Activated T-helper 2 cell treated with anti-CD3 and anti-CD28 coated beads, Interferon-gamma antibody, Interleukin-2, Interleukin-4, amounts not matched to agents 10 μg/mL and 5 μg/mL and 100 μg/mL, durations not matched to agents 14 hours and 24 hours and 36 hours (primary cell): ENCODE measurements around the gene ARHGAP28. TPM values are rescaled to one million over a fixed set of nuclear protein-coding genes. Genes with fewer than 3 reads are reported as not detected.

Experiments
- DNase-seq: peaks from one replicate; pipeline ENCODE4 v3.0.0; 2021; ENCODE audit warnings: low spot score
- H3K27ac Mint-ChIP-seq: one replicate; pipeline ENCODE4 v1.8.0; 2021; ENCODE audit warnings: mixed read lengths
- H3K27me3 Mint-ChIP-seq: one replicate; pipeline ENCODE4 v1.8.0; 2021; ENCODE audit warnings: low read depth, mixed read lengths
- H3K36me3 Mint-ChIP-seq: one replicate; pipeline ENCODE4 v1.8.0; 2021; ENCODE audit warnings: low read depth, mixed read lengths
- H3K4me1 Mint-ChIP-seq: one replicate; pipeline ENCODE4 v1.8.0; 2021; ENCODE audit warnings: low read depth, mixed read lengths
- H3K4me3 Mint-ChIP-seq: one replicate; pipeline ENCODE4 v1.8.0; 2021; ENCODE audit warnings: low read depth, mild to moderate bottlenecking, moderate library complexity, mixed read lengths
- H3K9me3 Mint-ChIP-seq: one replicate; pipeline ENCODE4 v1.8.0; 2021; ENCODE audit warnings: mixed read lengths
- intact Hi-C: fragments of 100-400 bp; cut with micrococcal nuclease; formaldehyde crosslinking; loops from one replicate; pipeline ENCODE4 v1.15.1; 2023
- total RNA-seq: library from RNA; stranded (reverse); gene quantifications from 2 replicates; pipeline ENCODE4 v1.2.3, GENCODE V29; 2022

Gene ARHGAP28
- total RNA-seq, 1 donor from 2014 or later: not detected

DNA sequence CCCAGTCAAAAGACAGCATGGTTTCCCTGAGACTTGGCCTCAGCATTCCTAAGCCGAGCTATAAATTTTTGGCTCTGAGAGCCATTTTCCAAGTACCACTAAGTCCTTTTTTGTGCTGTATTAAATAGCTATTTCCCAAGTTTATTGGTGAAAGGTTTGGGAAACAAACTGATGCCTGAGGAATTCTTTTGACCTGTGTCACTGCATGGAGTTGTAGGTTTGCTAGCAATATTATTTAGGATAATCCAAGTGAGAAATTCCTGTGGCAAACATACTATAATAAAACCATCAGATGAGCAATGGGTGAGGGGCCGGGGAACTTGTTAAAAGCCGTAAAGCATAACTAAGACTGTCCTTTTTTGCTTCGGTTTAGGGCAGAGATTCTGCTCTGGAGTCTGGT is 28.4 kb downstream of the ARHGAP28 start:
- no peaks in the 10 kb centered on the region for H3K27me3 Mint-ChIP-seq
- DNase-seq: no peak
- peaks cover 7% of the 10 kb centered on the region for H3K9me3 Mint-ChIP-seq
- intact Hi-C loops: no loop called here
- no peaks in the 10 kb centered on the region for H3K4me1 Mint-ChIP-seq
- H3K36me3 Mint-ChIP-seq: no peaks in the 10 kb centered on the region
- H3K4me3 Mint-ChIP-seq: no peak overlapping the region
- no peak overlapping the region for H3K27ac Mint-ChIP-seq

DNA sequence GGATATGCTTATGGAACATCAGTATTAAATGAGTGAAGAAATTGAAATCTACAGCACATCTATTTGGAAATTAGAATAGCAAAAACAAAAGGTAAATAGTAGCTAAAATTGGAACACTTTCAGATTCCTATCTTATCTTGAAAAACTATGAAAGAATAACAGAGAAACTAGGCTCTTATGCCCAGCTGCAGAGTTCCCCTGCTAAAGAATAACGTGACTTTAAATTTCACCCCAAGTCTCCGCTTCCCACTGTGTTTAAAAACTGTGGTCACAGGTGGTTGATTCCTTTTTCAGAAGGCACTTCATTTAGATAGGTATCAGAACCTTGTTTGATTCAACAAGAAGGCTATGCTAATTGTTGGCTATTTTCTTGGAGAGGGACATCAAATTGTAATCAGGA is 30.1 kb downstream of the ARHGAP28 start:
- H3K4me1 Mint-ChIP-seq: no peaks in the 10 kb centered on the region
- peaks cover 5% of the 10 kb centered on the region for H3K9me3 Mint-ChIP-seq
- no peak for DNase-seq
- H3K4me3 Mint-ChIP-seq: no peak overlapping the region
- no peaks in the 10 kb centered on the region for H3K27me3 Mint-ChIP-seq
- no peaks in the 10 kb centered on the region for H3K36me3 Mint-ChIP-seq
- intact Hi-C loops: no loop called here
- no peak overlapping the region for H3K27ac Mint-ChIP-seq

DNA sequence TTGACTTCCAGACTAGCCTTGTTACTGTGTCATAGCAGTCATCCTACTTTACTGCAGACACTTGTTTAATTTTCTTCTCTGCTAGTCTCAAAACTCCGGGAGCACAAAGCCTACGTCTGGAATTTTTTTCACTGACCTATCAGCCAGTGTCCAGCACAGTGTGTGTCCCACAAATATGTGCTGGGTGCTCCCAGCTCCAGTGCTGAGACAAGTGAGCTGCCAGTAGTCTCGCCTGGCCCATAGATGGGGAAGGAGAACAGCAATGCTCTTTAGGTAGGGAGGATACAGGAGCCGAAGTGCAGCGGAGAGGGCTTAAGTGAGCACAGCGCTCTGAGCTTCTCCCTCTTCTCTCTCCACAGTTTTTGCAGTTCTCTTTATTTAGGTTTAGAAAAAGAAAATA is 34.0 kb downstream of the ARHGAP28 start:
- intact Hi-C loops: no loop called here
- DNase-seq: no peak
- no peaks in the 10 kb centered on the region for H3K36me3 Mint-ChIP-seq
- H3K9me3 Mint-ChIP-seq: peaks cover 4% of the 10 kb centered on the region
- no peak overlapping the region for H3K4me3 Mint-ChIP-seq
- no peak overlapping the region for H3K27ac Mint-ChIP-seq
- H3K27me3 Mint-ChIP-seq: no peaks in the 10 kb centered on the region
- no peaks in the 10 kb centered on the region for H3K4me1 Mint-ChIP-seq

DNA sequence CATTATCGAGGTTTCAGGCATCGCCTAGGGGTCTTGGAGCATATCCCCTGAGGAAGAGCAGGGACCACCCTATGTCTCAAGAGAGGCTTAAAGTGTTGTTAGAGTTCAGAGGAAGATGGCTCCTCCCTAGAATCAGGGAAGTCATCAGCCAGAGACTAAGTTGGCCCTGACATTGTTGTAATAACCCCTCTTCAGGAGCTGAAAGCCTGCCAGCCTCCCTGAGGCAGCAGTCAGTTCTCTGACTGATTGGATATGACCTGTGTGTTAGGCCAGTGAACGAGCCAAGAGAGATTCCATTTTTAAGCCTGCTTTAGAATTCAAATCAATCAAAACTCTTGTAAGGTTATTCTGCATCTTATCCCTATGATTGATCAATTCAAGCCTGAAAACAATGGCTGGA is 34.9 kb downstream of the ARHGAP28 start:
- Mint-ChIP-seq H3K36me3 (no peaks in the 10 kb centered on the region), H3K4me3 (no peak overlapping the region), H3K4me1 (no peaks in the 10 kb centered on the region), H3K27ac (no peak overlapping the region), H3K9me3 (peaks cover 4% of the 10 kb centered on the region), H3K27me3 (no peaks in the 10 kb centered on the region)
- DNase-seq: no peak
- intact Hi-C loops: no loop called here

DNA sequence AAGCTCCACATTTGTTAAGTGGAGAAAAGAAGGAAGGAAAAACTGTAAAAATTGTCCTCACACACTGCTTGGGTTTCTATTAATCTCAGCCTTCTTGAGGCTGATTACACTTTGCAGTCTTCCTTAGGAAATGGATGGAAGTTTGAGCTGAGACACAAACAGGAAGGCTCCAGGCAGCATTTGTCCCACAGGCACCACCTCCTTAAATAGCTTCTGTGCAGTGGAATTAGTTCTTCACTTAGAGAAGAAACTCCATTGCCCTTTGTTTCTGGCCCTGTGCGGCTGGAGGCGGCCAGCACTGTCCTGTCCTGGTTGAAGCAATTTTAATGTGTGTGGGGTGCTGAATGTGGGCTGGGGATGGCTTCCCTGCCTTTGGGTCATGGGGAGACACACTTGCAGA is 44.3 kb downstream of the ARHGAP28 start:
- DNase-seq: no peak
- H3K27me3 Mint-ChIP-seq: no peaks in the 10 kb centered on the region
- no peak overlapping the region for H3K27ac Mint-ChIP-seq
- intact Hi-C loops: no loop called here
- H3K36me3 Mint-ChIP-seq: no peaks in the 10 kb centered on the region
- H3K4me1 Mint-ChIP-seq: no peaks in the 10 kb centered on the region
- peaks cover 4% of the 10 kb centered on the region for H3K9me3 Mint-ChIP-seq
- no peak overlapping the region for H3K4me3 Mint-ChIP-seq

DNA sequence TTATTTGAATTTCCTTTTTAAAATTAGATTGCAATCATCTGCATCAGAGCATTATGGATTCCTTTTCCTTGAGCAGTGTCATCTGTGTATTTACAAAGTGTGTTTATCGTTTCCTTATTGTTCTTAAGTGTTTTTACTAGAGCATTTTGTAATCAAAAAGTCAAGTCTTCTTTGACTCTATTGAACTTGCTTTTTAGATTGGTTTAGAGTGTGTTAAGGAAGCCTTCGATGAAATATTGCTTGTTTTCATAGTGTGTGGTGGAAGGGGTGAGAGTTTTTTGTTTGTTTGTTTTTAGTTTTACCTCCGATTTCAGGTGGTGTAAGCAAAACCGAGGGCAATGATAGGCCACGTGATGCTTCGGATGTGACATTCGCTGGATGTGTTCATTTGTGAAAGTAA is 45.7 kb downstream of the ARHGAP28 start:
- no peaks in the 10 kb centered on the region for H3K27me3 Mint-ChIP-seq
- DNase-seq: no peak
- H3K4me1 Mint-ChIP-seq: no peaks in the 10 kb centered on the region
- H3K9me3 Mint-ChIP-seq: peaks cover 4% of the 10 kb centered on the region
- H3K27ac Mint-ChIP-seq: no peak overlapping the region
- no peak overlapping the region for H3K4me3 Mint-ChIP-seq
- intact Hi-C loops: no loop called here
- no peaks in the 10 kb centered on the region for H3K36me3 Mint-ChIP-seq

DNA sequence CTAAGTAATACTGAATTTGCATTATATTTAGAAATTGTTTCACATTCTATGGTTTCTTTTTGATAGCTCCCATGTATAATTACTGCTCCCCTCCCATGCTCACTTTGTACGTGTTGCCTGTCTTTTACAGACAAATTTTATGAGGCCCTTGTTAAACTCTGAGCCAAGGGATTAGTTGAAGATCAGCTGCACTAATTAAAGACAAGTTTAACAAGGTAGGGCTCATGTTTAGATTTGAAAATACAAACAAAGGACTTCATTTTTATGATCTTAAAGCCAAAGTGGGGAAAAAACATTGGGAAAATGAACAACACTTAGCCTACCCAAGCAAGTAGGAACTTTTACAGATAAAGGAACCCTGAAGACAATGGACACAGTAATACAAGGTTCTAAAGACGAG is 46.2 kb downstream of the ARHGAP28 start:
- H3K9me3 Mint-ChIP-seq: peaks cover 4% of the 10 kb centered on the region
- no peak for DNase-seq
- no peak overlapping the region for H3K27ac Mint-ChIP-seq
- H3K4me1 Mint-ChIP-seq: no peaks in the 10 kb centered on the region
- intact Hi-C loops: no loop called here
- no peak overlapping the region for H3K4me3 Mint-ChIP-seq
- H3K27me3 Mint-ChIP-seq: no peaks in the 10 kb centered on the region
- no peaks in the 10 kb centered on the region for H3K36me3 Mint-ChIP-seq

DNA sequence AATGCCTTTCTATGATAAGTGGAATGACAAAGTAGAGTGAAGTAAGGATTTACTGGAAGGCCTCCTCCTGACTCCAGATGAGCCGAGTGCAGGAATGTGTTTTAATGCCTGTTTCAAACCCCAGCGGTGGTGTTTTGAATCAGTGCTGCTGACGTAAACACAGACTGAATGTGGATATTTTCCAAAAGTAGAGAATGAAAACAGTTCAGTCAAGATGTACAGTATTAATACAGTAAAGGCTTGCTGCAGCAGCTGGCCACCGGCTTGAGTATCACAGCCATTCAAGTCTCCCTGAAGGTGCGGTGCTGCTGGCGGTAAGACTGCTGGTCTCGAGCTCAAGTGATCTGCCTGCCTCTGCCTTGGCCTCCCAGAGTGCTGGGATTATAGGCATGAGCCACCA is 46.7 kb downstream of the ARHGAP28 start:
- Mint-ChIP-seq H3K4me3 (no peak overlapping the region), H3K9me3 (peaks cover 4% of the 10 kb centered on the region), H3K27me3 (no peaks in the 10 kb centered on the region), H3K36me3 (no peaks in the 10 kb centered on the region), H3K27ac (no peak overlapping the region), H3K4me1 (no peaks in the 10 kb centered on the region)
- intact Hi-C loops: no loop called here
- no peak for DNase-seq

DNA sequence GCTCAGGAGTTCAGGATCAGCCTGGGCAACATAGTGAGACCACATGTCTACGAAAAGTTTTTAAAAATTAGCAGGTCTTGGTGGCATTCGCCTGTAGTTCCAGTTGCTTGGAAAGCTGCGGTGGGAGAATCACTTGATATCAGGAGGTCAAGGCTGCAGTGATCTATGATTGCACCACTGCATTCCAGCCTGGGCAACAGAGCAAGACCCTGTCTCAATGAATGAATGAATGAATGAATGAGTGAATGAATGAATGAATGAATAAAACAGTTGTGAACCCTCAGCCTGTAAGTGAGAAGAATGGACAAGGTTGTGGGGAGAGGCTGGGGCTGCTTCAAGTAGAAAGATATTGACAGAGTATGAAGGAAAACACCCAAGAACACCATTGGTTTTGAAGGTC is 48.0 kb downstream of the ARHGAP28 start:
- intact Hi-C loops: no loop called here
- no peak overlapping the region for H3K4me3 Mint-ChIP-seq
- H3K36me3 Mint-ChIP-seq: no peaks in the 10 kb centered on the region
- H3K4me1 Mint-ChIP-seq: no peaks in the 10 kb centered on the region
- H3K9me3 Mint-ChIP-seq: peaks cover 9% of the 10 kb centered on the region
- no peak for DNase-seq
- no peak overlapping the region for H3K27ac Mint-ChIP-seq
- H3K27me3 Mint-ChIP-seq: no peaks in the 10 kb centered on the region

DNA sequence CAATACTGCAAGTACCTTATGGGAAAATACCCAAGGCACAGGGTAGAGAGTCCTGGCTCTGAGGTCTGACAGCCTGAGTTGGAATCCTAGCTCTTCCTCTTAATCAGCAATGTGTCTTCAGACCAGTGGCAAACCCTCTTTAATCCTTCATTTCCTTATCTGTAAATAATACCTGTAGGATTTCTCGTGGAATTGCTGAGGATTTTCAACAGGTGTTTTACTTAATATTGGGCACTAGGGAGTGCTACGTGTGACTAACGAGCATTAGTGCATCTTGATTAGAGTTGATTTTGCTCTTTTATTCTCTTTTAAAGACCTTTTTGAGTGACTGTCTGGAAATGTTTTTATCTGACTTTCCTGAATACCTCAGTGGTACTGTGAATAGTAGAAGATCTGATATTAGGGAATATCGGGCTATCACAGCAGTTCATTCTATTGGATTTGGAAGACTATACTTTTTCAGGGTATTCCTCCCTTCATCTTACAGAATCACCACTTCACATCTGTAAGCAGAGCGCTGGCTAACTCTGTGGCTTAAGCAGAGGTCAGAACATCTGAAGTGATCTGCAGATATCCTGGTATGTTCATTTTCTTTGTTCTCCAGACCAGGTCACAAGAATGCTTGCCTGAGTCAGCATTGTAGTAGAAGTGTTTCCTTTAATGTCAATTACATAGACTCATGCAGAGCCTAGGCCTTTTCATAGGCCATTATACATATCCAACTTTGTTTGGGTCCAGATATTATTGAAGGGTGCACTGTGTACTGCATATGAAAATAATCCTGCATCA is 49.1 kb downstream of the ARHGAP28 start:
- intact Hi-C loops: no loop called here
- Mint-ChIP-seq H3K36me3 (no peaks in the 10 kb centered on the region), H3K4me1 (no peaks in the 10 kb centered on the region), H3K27me3 (no peaks in the 10 kb centered on the region), H3K27ac (no peak overlapping the region), H3K9me3 (peaks cover 11% of the 10 kb centered on the region), H3K4me3 (no peak overlapping the region)
- DNase-seq: no peak

DNA sequence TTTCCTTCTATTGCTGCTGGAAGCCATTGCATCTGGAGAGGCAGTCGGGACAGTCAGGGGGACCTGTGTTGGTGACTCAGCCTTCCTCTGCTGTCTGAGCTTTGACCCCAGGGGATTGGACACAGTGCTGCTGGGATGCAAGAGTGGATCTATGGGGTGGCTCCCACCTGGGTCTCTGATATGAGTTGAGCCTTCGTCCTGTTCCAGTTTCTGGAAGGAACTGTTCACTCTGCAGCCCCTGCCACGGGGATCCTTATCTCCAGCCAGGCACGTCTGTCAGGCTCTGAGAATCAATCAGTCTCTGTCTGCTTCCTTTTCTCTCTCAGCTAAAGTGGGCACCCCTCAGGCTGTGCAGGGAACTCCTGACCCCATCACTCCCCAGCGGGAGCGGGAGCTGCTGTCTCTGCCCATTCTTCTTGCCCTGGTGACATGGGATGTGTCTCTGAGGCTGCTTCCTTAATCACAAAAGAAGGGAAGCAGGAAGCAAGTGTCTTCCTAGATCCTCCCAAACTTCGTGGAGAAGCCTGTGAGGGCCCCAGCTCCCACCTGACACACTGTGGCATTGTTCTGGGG is 51.7 kb downstream of the ARHGAP28 start:
- no peak for DNase-seq
- H3K36me3 Mint-ChIP-seq: no peaks in the 10 kb centered on the region
- H3K4me1 Mint-ChIP-seq: no peaks in the 10 kb centered on the region
- no peak overlapping the region for H3K27ac Mint-ChIP-seq
- intact Hi-C loops: no loop called here
- H3K27me3 Mint-ChIP-seq: no peaks in the 10 kb centered on the region
- peaks cover 15% of the 10 kb centered on the region for H3K9me3 Mint-ChIP-seq
- no peak overlapping the region for H3K4me3 Mint-ChIP-seq

DNA sequence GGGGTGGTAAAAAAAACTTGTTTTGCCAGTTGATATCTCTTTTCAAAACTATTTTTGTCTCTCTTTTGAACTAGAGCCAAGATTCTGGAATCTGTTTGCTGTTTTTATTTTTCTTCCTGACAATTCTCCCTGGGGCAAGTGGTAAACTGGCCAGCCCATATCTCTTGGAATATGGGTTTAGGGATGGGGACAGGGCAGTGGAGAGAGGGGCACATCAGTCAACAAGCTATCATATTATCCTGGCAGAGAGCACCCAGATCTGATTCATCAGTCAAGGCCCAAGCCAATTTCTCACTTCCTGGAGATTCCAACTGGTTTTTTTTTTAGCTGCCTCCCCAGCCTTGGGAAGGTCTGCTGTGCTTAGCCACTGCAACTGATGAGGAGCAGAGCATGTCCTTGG is 52.3 kb downstream of the ARHGAP28 start:
- no peak for DNase-seq
- Mint-ChIP-seq H3K4me1 (no peaks in the 10 kb centered on the region), H3K27ac (no peak overlapping the region), H3K4me3 (no peak overlapping the region), H3K27me3 (no peaks in the 10 kb centered on the region), H3K9me3 (peaks cover 15% of the 10 kb centered on the region), H3K36me3 (no peaks in the 10 kb centered on the region)
- intact Hi-C loops: no loop called here

DNA sequence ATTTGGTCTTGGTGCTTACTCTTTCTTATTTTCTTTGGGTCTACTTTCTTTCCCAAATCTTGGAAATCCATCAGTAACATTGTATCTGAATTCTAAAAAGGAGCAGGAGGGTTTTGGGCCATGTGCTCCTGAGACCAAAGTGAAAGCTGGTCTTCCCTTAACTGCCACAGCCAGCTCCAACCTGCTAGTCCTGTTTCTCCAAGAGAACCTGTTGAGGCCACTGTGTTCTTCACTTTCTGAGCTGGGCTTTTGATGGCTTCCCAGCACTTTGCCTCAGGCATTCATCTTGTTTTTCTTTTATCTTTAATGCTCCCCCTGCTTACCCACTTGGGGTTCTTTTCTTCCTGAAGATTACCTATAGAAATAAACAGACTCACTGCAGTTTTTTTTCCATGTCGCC is 53.3 kb downstream of the ARHGAP28 start:
- Mint-ChIP-seq H3K27ac (no peak overlapping the region), H3K9me3 (peaks cover 15% of the 10 kb centered on the region), H3K4me1 (no peaks in the 10 kb centered on the region), H3K4me3 (no peak overlapping the region), H3K36me3 (no peaks in the 10 kb centered on the region), H3K27me3 (no peaks in the 10 kb centered on the region)
- no peak for DNase-seq
- intact Hi-C loops: no loop called here
